C4-2B (cell line): ENCODE data around the gene CDA.

ENCODE experiments used
- ZFX ChIP-seq: fragments of 450-650 bp; IDR thresholded peaks from 2 replicates; pipeline ENCODE4 v1.6.1; 2017
- TF ChIP-seq, protein P1 (sequence below): fragments of 450-650 bp; conservative IDR thresholded peaks from 2 replicates; pipeline ENCODE4 v1.5.1; 2017; ENCODE audit warnings: mild to moderate bottlenecking

- TF ChIP-seq, protein P1, sequence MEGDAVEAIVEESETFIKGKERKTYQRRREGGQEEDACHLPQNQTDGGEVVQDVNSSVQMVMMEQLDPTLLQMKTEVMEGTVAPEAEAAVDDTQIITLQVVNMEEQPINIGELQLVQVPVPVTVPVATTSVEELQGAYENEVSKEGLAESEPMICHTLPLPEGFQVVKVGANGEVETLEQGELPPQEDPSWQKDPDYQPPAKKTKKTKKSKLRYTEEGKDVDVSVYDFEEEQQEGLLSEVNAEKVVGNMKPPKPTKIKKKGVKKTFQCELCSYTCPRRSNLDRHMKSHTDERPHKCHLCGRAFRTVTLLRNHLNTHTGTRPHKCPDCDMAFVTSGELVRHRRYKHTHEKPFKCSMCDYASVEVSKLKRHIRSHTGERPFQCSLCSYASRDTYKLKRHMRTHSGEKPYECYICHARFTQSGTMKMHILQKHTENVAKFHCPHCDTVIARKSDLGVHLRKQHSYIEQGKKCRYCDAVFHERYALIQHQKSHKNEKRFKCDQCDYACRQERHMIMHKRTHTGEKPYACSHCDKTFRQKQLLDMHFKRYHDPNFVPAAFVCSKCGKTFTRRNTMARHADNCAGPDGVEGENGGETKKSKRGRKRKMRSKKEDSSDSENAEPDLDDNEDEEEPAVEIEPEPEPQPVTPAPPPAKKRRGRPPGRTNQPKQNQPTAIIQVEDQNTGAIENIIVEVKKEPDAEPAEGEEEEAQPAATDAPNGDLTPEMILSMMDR: no peak
- no peak for TF ChIP-seq ZFX
Observed at GRCh38 chr1:20555758-20556120, 33.2 kb upstream of the CDA start.
